GM19238 (cell line): ENCODE results near the gene NAA40.
A peak's percentile ranks its signal among the peaks of the same experiment; 100 is the strongest.

Experiments
- DNase-seq: peaks from one replicate; pipeline ENCODE4 v3.0.0; 2011; ENCODE audit warnings: low spot score; ENCODE audit not compliant: insufficient read length

Gene NAA40

GRCh38 chr11:63912678-63913077 lies 26.1 kb upstream of the NAA40 start:
- no peak for DNase-seq

GRCh38 chr11:63913866-63914830 lies 24.7 kb upstream of the NAA40 start:
- no peak for DNase-seq

- no peak for DNase-seq
Measured at GRCh38 chr11:63914896-63915691, 23.7 kb upstream of the NAA40 start.

- peak; percentile 49 for DNase-seq
Measured at GRCh38 chr11:63915961-63916836, 22.6 kb upstream of the NAA40 start.

GRCh38 chr11:63916837-63917691 lies 21.7 kb upstream of the NAA40 start, which contains the start of gene RCOR2:
RCOR2 (minus strand) TSS chr11:63917164; CDS start chr11:63916456, 708 bp downstream.
- DNase-seq = peak; percentile 90

GRCh38 chr11:63917692-63918506 lies 20.9 kb upstream of the NAA40 start:
- no peak for DNase-seq

- DNase-seq = no peak
Measured at GRCh38 chr11:63918507-63919191, 20.2 kb upstream of the NAA40 start.

- DNase-seq = no peak
Measured at GRCh38 chr11:63919267-63920125, 19.3 kb upstream of the NAA40 start.

- no peak for DNase-seq
Measured at GRCh38 chr11:63920126-63920938, 18.5 kb upstream of the NAA40 start.

- no peak for DNase-seq
Measured at GRCh38 chr11:63920939-63921417, 17.8 kb upstream of the NAA40 start.

- no peak for DNase-seq
Measured at GRCh38 chr11:63922673-63923192, 16.1 kb upstream of the NAA40 start.

GRCh38 chr11:63923319-63923718 lies 15.5 kb upstream of the NAA40 start:
- no peak for DNase-seq

- DNase-seq = no peak
Measured at GRCh38 chr11:63929616-63930015, 9.2 kb upstream of the NAA40 start.

- no peak for DNase-seq
Measured at GRCh38 chr11:63931045-63931444, 7.8 kb upstream of the NAA40 start.

GRCh38 chr11:63931876-63932275 lies 6.9 kb upstream of the NAA40 start:
- no peak for DNase-seq

- DNase-seq = no peak
Measured at GRCh38 chr11:63933459-63933858, 5.3 kb upstream of the NAA40 start.
